Activated T-helper 1 cell treated with anti-CD3 and anti-CD28 coated beads, Interleukin-2, amount 50 U/mL, for 16 hours (primary cell): ENCODE results near the gene DTX3L.
A peak's percentile ranks its signal among the peaks of the same experiment; 100 is the strongest.

ENCODE experiments used
- DNase-seq, 2 donors: peaks; one replicate each; pipeline ENCODE4 v3.0.0-alpha.2; 2020; ENCODE audit warnings: low read depth in 1 of 2, low spot score in 1 of 2

Gene DTX3L

GRCh38 chr3:122564155-122564912 lies at the start of gene DTX3L, which contains the start of gene PARP9:
Gene DTX3L, plus strand, starts transcription at chr3:122564338. Its CDS starts 89 bp downstream, at chr3:122564427.
Gene PARP9, minus strand, starts transcription at chr3:122564300. Its CDS starts 4,680 bp downstream, at chr3:122559620.
- peak; percentile 45 to 67 for DNase-seq

- no peak for DNase-seq
Observed at GRCh38 chr3:122515020-122515468, 49.1 kb upstream of the DTX3L start.

GRCh38 chr3:122515870-122516269 lies 48.3 kb upstream of the DTX3L start:
- no peak for DNase-seq

GRCh38 chr3:122516846-122517360 lies 47.2 kb upstream of the DTX3L start:
- DNase-seq = no peak

- no peak for DNase-seq
Observed at GRCh38 chr3:122519693-122520092, 44.4 kb upstream of the DTX3L start.

GRCh38 chr3:122520861-122521260 lies 43.3 kb upstream of the DTX3L start:
- DNase-seq = no peak

GRCh38 chr3:122523317-122523716 lies 40.8 kb upstream of the DTX3L start:
- no peak for DNase-seq

- DNase-seq = no peak
Observed at GRCh38 chr3:122530164-122530563, 34.0 kb upstream of the DTX3L start.

- no peak for DNase-seq
Observed at GRCh38 chr3:122533480-122533879, 30.7 kb upstream of the DTX3L start.

GRCh38 chr3:122533931-122534334 lies 30.2 kb upstream of the DTX3L start:
- peak in 1 of 2 donors; percentile 4 for DNase-seq

- DNase-seq = no peak
Observed at GRCh38 chr3:122535964-122536631, 28.0 kb upstream of the DTX3L start.

GRCh38 chr3:122536632-122537001 lies 27.5 kb upstream of the DTX3L start:
- DNase-seq = no peak

- DNase-seq = no peak
Observed at GRCh38 chr3:122538956-122539490, 25.1 kb upstream of the DTX3L start.

GRCh38 chr3:122546151-122546550 lies 18.0 kb upstream of the DTX3L start:
- DNase-seq = no peak

GRCh38 chr3:122548076-122548475 lies 16.1 kb upstream of the DTX3L start:
- no peak for DNase-seq

- DNase-seq = no peak
Observed at GRCh38 chr3:122548619-122549018, 15.5 kb upstream of the DTX3L start.

GRCh38 chr3:122553171-122553570 lies 11.0 kb upstream of the DTX3L start:
- DNase-seq = no peak

GRCh38 chr3:122555275-122556071 lies 8.7 kb upstream of the DTX3L start:
- DNase-seq = no peak

- no peak for DNase-seq
Observed at GRCh38 chr3:122557356-122557755, 6.8 kb upstream of the DTX3L start.

GRCh38 chr3:122558605-122559004 lies 5.5 kb upstream of the DTX3L start:
- no peak for DNase-seq

- DNase-seq = no peak
Observed at GRCh38 chr3:122559906-122560305, 4.2 kb upstream of the DTX3L start.
